IMR-90 (cell line): ENCODE results near the gene KLHL3. TPM values are rescaled to one million over a fixed set of nuclear protein-coding genes. Genes with fewer than 3 reads are reported as not detected.

Experiments used
- ATAC-seq: fragments of 200-7000 bp; cut with Tn5 transposase; 2 replicates; pipeline ENCODE4 v1.9.1; 2020; ENCODE audit warnings: low read depth, mild to moderate bottlenecking, moderate library complexity
- BruUV-seq: library from RNA; stranded (reverse); fragments of 400-500 nt; replicated peaks from 2 replicates; lab custom pipeline; 2021; lab: Mats Ljungman, UMichigan
- CTCF ChIA-PET: fragments of 300-600 bp; formaldehyde crosslinking; extraction: SDS; loops from one replicate; lab custom pipeline; 2021; ENCODE audit warnings: antibody characterized with exemption; lab: Yijun Ruan, JAX
- POLR2A ChIA-PET: fragments of 300-600 bp; sonication (Branson Sonifier 250); formaldehyde crosslinking; loops from one replicate; lab custom pipeline; 2022; ENCODE audit warnings: antibody characterized with exemption; ENCODE audit not compliant: unreplicated experiment; lab: Charles Lee
- DNase-seq: peaks from one replicate; pipeline ENCODE4 v3.0.0; 2013
- H2AFZ ChIP-seq: replicated peaks from 2 replicates; pipeline ENCODE3; 2013; ENCODE audit warnings: low read length, mild to moderate bottlenecking; ENCODE audit not compliant: poor library complexity
- H2AK5ac ChIP-seq: 2 replicates; pipeline ENCODE4 v1.6.1; 2013; ENCODE audit warnings: low read depth, low read length, inconsistent platforms
- H2AK9ac ChIP-seq: replicated peaks from 2 replicates; pipeline ENCODE3; 2013; ENCODE audit warnings: mild to moderate bottlenecking, low read depth, low read length, moderate library complexity; ENCODE audit not compliant: poor library complexity
- H2BK120ac ChIP-seq: 2 replicates; pipeline ENCODE4 v1.6.1; 2013; ENCODE audit warnings: low read depth, low read length, inconsistent platforms
- H2BK15ac ChIP-seq: 3 replicates; pipeline ENCODE4 v1.6.1; 2013; ENCODE audit warnings: low read depth, low read length, inconsistent platforms
- H2BK20ac ChIP-seq: 2 replicates; pipeline ENCODE4 v1.6.1; 2013; ENCODE audit warnings: low read depth, mild to moderate bottlenecking, inconsistent platforms, low read length, moderate library complexity
- H2BK5ac ChIP-seq: 2 replicates; pipeline ENCODE4 v1.6.1; 2013; ENCODE audit warnings: mild to moderate bottlenecking, low read depth, low read length, inconsistent platforms; ENCODE audit not compliant: poor library complexity, severe bottlenecking
- H3K14ac ChIP-seq: replicated peaks from 2 replicates; pipeline ENCODE4 v1.6.1; 2013; ENCODE audit warnings: low read depth, low read length, inconsistent platforms
- H3K18ac ChIP-seq: 2 replicates; pipeline ENCODE4 v1.6.1; 2013; ENCODE audit warnings: low read depth, low read length, control low read depth
- H3K23ac ChIP-seq: 2 replicates; pipeline ENCODE4 v1.6.1; 2013; ENCODE audit warnings: low read depth, low read length, inconsistent platforms
- H3K27ac ChIP-seq: 2 replicates; pipeline ENCODE4 v1.5.1; 2013; ENCODE audit warnings: mild to moderate bottlenecking, control low read depth, low read length; ENCODE audit not compliant: insufficient read depth
- H3K27me3 ChIP-seq: 2 replicates; pipeline ENCODE4 v1.6.1; 2013; ENCODE audit warnings: low read length; ENCODE audit not compliant: control insufficient read depth, insufficient read depth
- H3K36me3 ChIP-seq: 2 replicates; pipeline ENCODE4 v1.6.1; 2013; ENCODE audit warnings: low read length, mixed read lengths; ENCODE audit not compliant: control insufficient read depth, insufficient read depth
- H3K4ac ChIP-seq: 2 replicates; pipeline ENCODE4 v1.6.1; 2013; ENCODE audit warnings: low read depth, low read length, inconsistent platforms
- H3K4me1 ChIP-seq: 2 replicates; pipeline ENCODE4 v1.6.1; 2013; ENCODE audit warnings: low read length, mixed read lengths; ENCODE audit not compliant: control insufficient read depth, insufficient read depth
- H3K4me2 ChIP-seq: 2 replicates; pipeline ENCODE4 v1.6.1; 2013; ENCODE audit warnings: low read depth, mild to moderate bottlenecking, control low read depth, low read length, moderate library complexity
- H3K4me3 ChIP-seq: 2 replicates; pipeline ENCODE4 v1.5.1; 2013; ENCODE audit warnings: low read depth, mild to moderate bottlenecking, control low read depth, low read length, moderate library complexity; ENCODE audit not compliant: insufficient read depth
- H3K56ac ChIP-seq: 2 replicates; pipeline ENCODE4 v1.6.1; 2013; ENCODE audit warnings: low read length, inconsistent platforms; ENCODE audit not compliant: insufficient read depth; ENCODE audit errors: extremely low read depth
- H3K79me1 ChIP-seq, 2 experiments: 2 replicates each; pipeline ENCODE4 v1.6.1; 2013; ENCODE audit warnings: low read length in 2 of 2, inconsistent platforms in 1 of 2, low read depth in 1 of 2
- H3K9ac ChIP-seq: 2 replicates; pipeline ENCODE4 v1.6.1; 2013; ENCODE audit warnings: low read depth, low read length, control low read depth
- H3K9me1 ChIP-seq: 2 replicates; pipeline ENCODE4 v1.6.1; 2013; ENCODE audit warnings: low read length, inconsistent platforms; ENCODE audit not compliant: insufficient read depth
- H3K9me3 ChIP-seq: 2 replicates; pipeline ENCODE4 v1.6.1; 2013; ENCODE audit warnings: low read length; ENCODE audit not compliant: control insufficient read depth, insufficient read depth
- H4K20me1 ChIP-seq: 2 replicates; pipeline ENCODE4 v1.6.1; 2013; ENCODE audit warnings: low read length, inconsistent platforms; ENCODE audit not compliant: insufficient read depth
- H4K5ac ChIP-seq: 2 replicates; pipeline ENCODE4 v1.6.1; 2013; ENCODE audit warnings: mild to moderate bottlenecking, low read depth, low read length, control low read depth
- H4K8ac ChIP-seq, 2 experiments: 2 replicates each; pipeline ENCODE4 v1.6.1; 2013; ENCODE audit warnings: low read depth in 2 of 2, low read length in 2 of 2, control low read depth in 1 of 2, inconsistent platforms in 1 of 2
- H4K91ac ChIP-seq: 2 replicates; pipeline ENCODE4 v1.6.1; 2013; ENCODE audit warnings: low read depth, low read length, inconsistent platforms; ENCODE audit not compliant: insufficient read depth
- BHLHE40 ChIP-seq: fragments of 150-350 bp; IDR thresholded peaks from 2 replicates; pipeline ENCODE4 v1.6.1; 2016; ENCODE audit warnings: mild to moderate bottlenecking, low read depth, low read length
- CEBPB ChIP-seq: IDR thresholded peaks from 2 replicates; pipeline ENCODE4 v1.6.1; 2012; ENCODE audit warnings: low read depth, low read length, improper control_type of control experiment
- CHD1 ChIP-seq: IDR thresholded peaks from 2 replicates; pipeline ENCODE4 v1.6.1; 2012; ENCODE audit warnings: low read depth, low read length, improper control_type of control experiment
- FOS ChIP-seq: fragments of 150-350 bp; IDR thresholded peaks from 2 replicates; pipeline ENCODE4 v1.6.1; 2016; ENCODE audit warnings: low read depth, low read length
- MAFK ChIP-seq: IDR thresholded peaks from 2 replicates; pipeline ENCODE4 v1.6.1; 2012; ENCODE audit warnings: low read depth, low read length, improper control_type of control experiment
- MAZ ChIP-seq: IDR thresholded peaks from 2 replicates; pipeline ENCODE4 v1.6.1; 2012; ENCODE audit warnings: low read depth, mild to moderate bottlenecking, low read length, improper control_type of control experiment, moderate library complexity, borderline replicate concordance
- MXI1 ChIP-seq: IDR thresholded peaks from 2 replicates; pipeline ENCODE4 v1.6.1; 2012; ENCODE audit warnings: low read depth, mild to moderate bottlenecking, low read length, moderate library complexity, borderline replicate concordance
- NFE2L2 ChIP-seq: fragments of 150-350 bp; IDR thresholded peaks from 2 replicates; pipeline ENCODE4 v1.6.1; 2016; ENCODE audit warnings: low read depth, mild to moderate bottlenecking, low read length
- POLR2A ChIP-seq: IDR thresholded peaks from 2 replicates; pipeline ENCODE4 v1.6.1; 2012; ENCODE audit warnings: mild to moderate bottlenecking, low read depth, low read length
- RAD21 ChIP-seq: IDR thresholded peaks from 2 replicates; pipeline ENCODE4 v1.6.1; 2012; ENCODE audit warnings: low read length, improper control_type of control experiment
- RCOR1 ChIP-seq: IDR thresholded peaks from 2 replicates; pipeline ENCODE4 v1.6.1; 2012; ENCODE audit warnings: mild to moderate bottlenecking, low read length, improper control_type of control experiment; ENCODE audit not compliant: insufficient replicate concordance
- RFX5 ChIP-seq: IDR thresholded peaks from 2 replicates; pipeline ENCODE4 v1.8.0; 2012; ENCODE audit warnings: low read depth, mild to moderate bottlenecking, low read length, moderate library complexity
- SMC3 ChIP-seq: fragments of 150-350 bp; IDR thresholded peaks from 2 replicates; pipeline ENCODE4 v1.6.1; 2016; ENCODE audit warnings: low read depth, mild to moderate bottlenecking, antibody characterized with exemption, low read length, moderate library complexity
- WGBS, 2 experiments: methylation state at CpG; one replicate each; pipeline versions ENCODE4 v1.1.5 to v1.1.7; 2013; ENCODE audit warnings: missing lambda C conversion rate in 2 of 2; ENCODE audit not compliant: insufficient read length in 1 of 2; ENCODE audit errors: extremely low coverage in 2 of 2; 5-methylcytosine and 5-hydroxymethylcytosine counted together
- dilution Hi-C: fragments of 300-500 bp; cut with HindIII; formaldehyde crosslinking; loops from one replicate; pipeline ENCODE4 v1.14.3; 2018; ENCODE audit warnings: low sequenced_read_pairs; ENCODE audit not compliant: unreplicated experiment
- in situ Hi-C: fragments of 300-500 bp; cut with MboI; formaldehyde crosslinking; loops from 3 replicates; pipeline ENCODE4 v1.14.3; 2019; ENCODE audit warnings: low sequenced_read_pairs, inconsistent platforms, mixed read lengths
- intact Hi-C: fragments of 100-400 bp; cut with micrococcal nuclease; formaldehyde crosslinking; loops from 2 replicates; pipeline ENCODE4 v1.10.0; 2022
- polyA plus RNA-seq, 3 experiments: library from polyadenylated mRNA; depleted of rRNA; stranded (reverse); fragments of >200 nt; gene quantifications; 2 replicates each; pipeline ENCODE4 v1.2.3, GENCODE V29; 2012; ENCODE audit warnings: low replicate concordance in 1 of 3
- total RNA-seq: library from RNA; depleted of rRNA; stranded (reverse); fragments of >200 nt; gene quantifications from 2 replicates; pipeline ENCODE4 v1.2.3, GENCODE V29; 2012
- TF ChIP-seq, protein P1 (sequence below): fragments of 150-350 bp; IDR thresholded peaks from 2 replicates; pipeline ENCODE4 v1.6.1; 2016; ENCODE audit warnings: low read depth, mild to moderate bottlenecking, low read length, moderate library complexity, borderline replicate concordance
- TF ChIP-seq, protein P2 (sequence below): fragments of 150-350 bp; IDR thresholded peaks from 2 replicates; pipeline ENCODE4 v1.6.1; 2017; ENCODE audit warnings: mild to moderate bottlenecking, antibody characterized with exemption, low read length, low read depth
- TF ChIP-seq, protein P3 (sequence below): conservative IDR thresholded peaks from 2 replicates; pipeline ENCODE4 v1.5.1; 2012; ENCODE audit warnings: mild to moderate bottlenecking, low read depth, low read length, improper control_type of control experiment

The KLHL3 gene
- total and polyA plus RNA-seq, 2 of the 4 experiments (the other 2 are of a cell fraction) = 2.3 to 4.1 TPM

DNA sequence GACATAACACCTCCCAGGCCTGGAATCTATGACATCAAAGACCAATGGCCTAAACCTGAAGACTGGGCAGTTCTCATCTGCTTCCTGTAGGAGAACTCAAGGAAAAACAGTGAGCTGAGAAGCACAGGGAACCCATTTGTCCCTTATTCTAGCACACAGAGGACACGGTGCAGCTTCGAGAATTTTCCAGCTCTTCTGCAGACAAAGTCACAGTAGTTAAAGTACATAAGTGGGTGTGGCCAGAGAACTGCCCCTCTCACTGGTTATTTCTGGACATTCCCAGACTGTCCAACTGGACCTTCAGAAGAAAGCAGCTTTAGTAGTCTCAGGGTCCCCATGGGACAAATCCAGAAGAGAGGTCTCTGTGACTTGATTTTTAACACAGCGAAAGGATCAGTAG, 114.6 kb downstream of the KLHL3 start:
- Histone ChIP-seq H3K9ac (no peak overlapping the region), H3K9me1 (peaks cover 6% of the 10 kb centered on the region; the same call in 1 of the 2 replicates), H3K23ac (no peak overlapping the region), H4K5ac (no peak overlapping the region), H2BK20ac (no peak overlapping the region), H3K27ac (no peak overlapping the region), H3K4me3 (no peak overlapping the region), H4K91ac (no peak overlapping the region), H4K20me1 (no peaks in the 10 kb centered on the region), H3K9me3 (no peaks in the 10 kb centered on the region), H3K36me3 (no peaks in the 10 kb centered on the region), H3K27me3 (no peaks in the 10 kb centered on the region), H3K18ac (no peak overlapping the region), H3K79me1 (no peaks in the 10 kb centered on the region), H3K4me1 (peaks cover 4% of the 10 kb centered on the region), H2AFZ (no peak overlapping the region), H2BK5ac (no peak overlapping the region), H3K4ac (no peak overlapping the region), H4K8ac (no peak overlapping the region), H2AK5ac (no peak overlapping the region), H3K14ac (no peak overlapping the region), H3K4me2 (no peak overlapping the region), H3K56ac (no peak overlapping the region), H2AK9ac (no peak overlapping the region), H2BK15ac (no peak overlapping the region), H2BK120ac (no peak overlapping the region)
- TF ChIP-seq RFX5 (no peak), FOS (no peak), MAZ (no peak), RCOR1 (no peak), CEBPB (no peak), MXI1 (no peak), POLR2A (no peak), RAD21 (no peak), SMC3 (no peak), NFE2L2 (no peak), CHD1 (no peak), BHLHE40 (no peak), MAFK (no peak)
- TF ChIP-seq, protein P1, sequence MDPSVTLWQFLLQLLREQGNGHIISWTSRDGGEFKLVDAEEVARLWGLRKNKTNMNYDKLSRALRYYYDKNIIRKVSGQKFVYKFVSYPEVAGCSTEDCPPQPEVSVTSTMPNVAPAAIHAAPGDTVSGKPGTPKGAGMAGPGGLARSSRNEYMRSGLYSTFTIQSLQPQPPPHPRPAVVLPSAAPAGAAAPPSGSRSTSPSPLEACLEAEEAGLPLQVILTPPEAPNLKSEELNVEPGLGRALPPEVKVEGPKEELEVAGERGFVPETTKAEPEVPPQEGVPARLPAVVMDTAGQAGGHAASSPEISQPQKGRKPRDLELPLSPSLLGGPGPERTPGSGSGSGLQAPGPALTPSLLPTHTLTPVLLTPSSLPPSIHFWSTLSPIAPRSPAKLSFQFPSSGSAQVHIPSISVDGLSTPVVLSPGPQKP = no peak
- TF ChIP-seq, protein P2, sequence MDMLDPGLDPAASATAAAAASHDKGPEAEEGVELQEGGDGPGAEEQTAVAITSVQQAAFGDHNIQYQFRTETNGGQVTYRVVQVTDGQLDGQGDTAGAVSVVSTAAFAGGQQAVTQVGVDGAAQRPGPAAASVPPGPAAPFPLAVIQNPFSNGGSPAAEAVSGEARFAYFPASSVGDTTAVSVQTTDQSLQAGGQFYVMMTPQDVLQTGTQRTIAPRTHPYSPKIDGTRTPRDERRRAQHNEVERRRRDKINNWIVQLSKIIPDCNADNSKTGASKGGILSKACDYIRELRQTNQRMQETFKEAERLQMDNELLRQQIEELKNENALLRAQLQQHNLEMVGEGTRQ = no peak
- TF ChIP-seq, protein P3, sequence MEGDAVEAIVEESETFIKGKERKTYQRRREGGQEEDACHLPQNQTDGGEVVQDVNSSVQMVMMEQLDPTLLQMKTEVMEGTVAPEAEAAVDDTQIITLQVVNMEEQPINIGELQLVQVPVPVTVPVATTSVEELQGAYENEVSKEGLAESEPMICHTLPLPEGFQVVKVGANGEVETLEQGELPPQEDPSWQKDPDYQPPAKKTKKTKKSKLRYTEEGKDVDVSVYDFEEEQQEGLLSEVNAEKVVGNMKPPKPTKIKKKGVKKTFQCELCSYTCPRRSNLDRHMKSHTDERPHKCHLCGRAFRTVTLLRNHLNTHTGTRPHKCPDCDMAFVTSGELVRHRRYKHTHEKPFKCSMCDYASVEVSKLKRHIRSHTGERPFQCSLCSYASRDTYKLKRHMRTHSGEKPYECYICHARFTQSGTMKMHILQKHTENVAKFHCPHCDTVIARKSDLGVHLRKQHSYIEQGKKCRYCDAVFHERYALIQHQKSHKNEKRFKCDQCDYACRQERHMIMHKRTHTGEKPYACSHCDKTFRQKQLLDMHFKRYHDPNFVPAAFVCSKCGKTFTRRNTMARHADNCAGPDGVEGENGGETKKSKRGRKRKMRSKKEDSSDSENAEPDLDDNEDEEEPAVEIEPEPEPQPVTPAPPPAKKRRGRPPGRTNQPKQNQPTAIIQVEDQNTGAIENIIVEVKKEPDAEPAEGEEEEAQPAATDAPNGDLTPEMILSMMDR = no peak
- intact Hi-C loops (no loop called here), in situ Hi-C loops (no loop called here), dilution Hi-C loops (no loop called here)
- no CpG with 5 or more reads among the region's 3 CpGs for WGBS, 2 experiments
- BruUV-seq = no TSS peak
- POLR2A ChIA-PET = no interaction called here
- CTCF ChIA-PET = interaction anchor here (1.9 kb wide), 1 partner anchor 8 kb away, joined by 7 read pairs; no protein-coding TSS in a partner anchor
- no peak for ATAC-seq
- DNase-seq = no peak
